OCI-LY7 (cell line): Measurements from ENCODE around the gene ABCC5. TPM values are rescaled to one million over a fixed set of nuclear protein-coding genes. Genes with fewer than 3 reads are reported as not detected.
"Not testable (repeated sequence)": the region's sequence is repeated elsewhere in the genome, so short reads cannot be mapped to it uniquely, and the experiment has no call there.

ENCODE experiments used
- BruUV-seq: library from RNA; stranded (reverse); fragments of 400-500 nt; replicated peaks from 2 replicates; lab custom pipeline; 2021; lab: Mats Ljungman, UMichigan
- CTCF ChIA-PET: fragments of 300-600 bp; sonication (Branson Sonifier 250); formaldehyde crosslinking; loops from one replicate; lab custom pipeline; 2022; ENCODE audit warnings: antibody characterized with exemption; ENCODE audit not compliant: unreplicated experiment; lab: Charles Lee
- POLR2A ChIA-PET: fragments of 300-600 bp; sonication (Branson Sonifier 250); formaldehyde crosslinking; loops from one replicate; lab custom pipeline; 2022; ENCODE audit warnings: antibody characterized with exemption; lab: Charles Lee
- DNase-seq: peaks from one replicate; pipeline ENCODE4 v3.0.0-alpha.2; 2015; ENCODE audit warnings: low spot score
- H2AFZ ChIP-seq: fragments of 200-600 bp; sonication (generic), shearing (Covaris generic); 2 replicates; pipeline ENCODE4 v1.6.1; 2014; ENCODE audit warnings: mild to moderate bottlenecking, antibody characterized with exemption, low read length, moderate library complexity
- H3K27ac ChIP-seq: fragments of 200-600 bp; sonication (generic); 2 replicates; pipeline ENCODE4 v1.5.1; 2014; ENCODE audit warnings: mixed run types, low read depth, mild to moderate bottlenecking, moderate library complexity, low read length, inconsistent platforms; ENCODE audit not compliant: poor library complexity, severe bottlenecking
- H3K36me3 ChIP-seq: fragments of 200-600 bp; sonication (generic); 2 replicates; pipeline ENCODE4 v1.6.1; 2014; ENCODE audit warnings: mild to moderate bottlenecking, antibody characterized with exemption, low read length, moderate library complexity, mixed read lengths; ENCODE audit not compliant: insufficient read depth
- H3K4me1 ChIP-seq: fragments of 200-600 bp; sonication (generic); 2 replicates; pipeline ENCODE4 v1.5.1; 2014; ENCODE audit warnings: mild to moderate bottlenecking, low read length; ENCODE audit not compliant: insufficient read depth, poor library complexity, severe bottlenecking
- H3K4me2 ChIP-seq: fragments of 200-600 bp; sonication (generic); 2 replicates; pipeline ENCODE4 v1.6.1; 2014; ENCODE audit warnings: mild to moderate bottlenecking, low read length
- H3K4me3 ChIP-seq: fragments of 200-600 bp; sonication (generic); 2 replicates; pipeline ENCODE4 v1.5.1; 2014; ENCODE audit warnings: mild to moderate bottlenecking, low read depth, low read length; ENCODE audit not compliant: poor library complexity, severe bottlenecking
- H3K79me2 ChIP-seq: fragments of 200-600 bp; sonication (generic); 2 replicates; pipeline ENCODE4 v1.6.1; 2016; ENCODE audit warnings: low read depth, mild to moderate bottlenecking, low read length, moderate library complexity, mixed read lengths; ENCODE audit not compliant: insufficient read depth
- H3K9me2 ChIP-seq: fragments of 200-600 bp; sonication (generic); 2 replicates; pipeline ENCODE4 v1.6.1; 2016; ENCODE audit warnings: mild to moderate bottlenecking, low read length, mixed read lengths; ENCODE audit not compliant: insufficient read depth
- H3K9me3 ChIP-seq: fragments of 200-600 bp; sonication (generic); 2 replicates; pipeline ENCODE4 v1.6.1; 2014; ENCODE audit warnings: mild to moderate bottlenecking, mixed run types, low read length, mixed read lengths
- H4K20me1 ChIP-seq: fragments of 200-600 bp; sonication (generic); 2 replicates; pipeline ENCODE4 v1.6.1; 2014; ENCODE audit warnings: mild to moderate bottlenecking, antibody characterized with exemption, low read length, moderate library complexity, mixed read lengths; ENCODE audit not compliant: insufficient read depth
- CTCF ChIP-seq: fragments of 200-600 bp; sonication (generic); conservative IDR thresholded peaks from 2 replicates; pipeline ENCODE4 v1.5.1; 2014; ENCODE audit warnings: mild to moderate bottlenecking, antibody characterized with exemption, low read length, moderate library complexity, mixed read lengths
- EZH2phosphoT487 ChIP-seq: fragments of 200-600 bp; sonication (generic); IDR thresholded peaks from 2 replicates; pipeline ENCODE4 v1.6.1; 2018; ENCODE audit warnings: low read depth, borderline replicate concordance, mild to moderate bottlenecking, mixed run types, antibody characterized with exemption, low read length, moderate library complexity, mixed read lengths
- intact Hi-C: fragments of 100-400 bp; cut with micrococcal nuclease; formaldehyde crosslinking; loops from one replicate; pipeline ENCODE4 v1.10.0; 2022; ENCODE audit not compliant: unreplicated experiment
- total RNA-seq, 2 experiments: library from RNA; depleted of rRNA in 1 of 2; stranded (reverse); fragments of >200 nt in 1 of 2; shearing (Covaris generic) in 1 of 2; gene quantifications; 2 replicates each; pipeline ENCODE4 v1.2.3, GENCODE V29; 2014 to 2022

Gene ABCC5
- total RNA-seq, 2 experiments from 2014 or later, result 18.1 to 24.8 TPM

- CTCF ChIA-PET, result no interaction called here
Observed at GRCh38 chr3:184042617-184043016, 24.9 kb upstream of the ABCC5 start.

GRCh38 chr3:184040010-184040409 is 22.3 kb upstream of the ABCC5 start:
- H3K9me3 ChIP-seq, result no peaks in the 10 kb centered on the region
- no peaks in the 10 kb centered on the region for H3K79me2 ChIP-seq
- H3K36me3 ChIP-seq, result no peaks in the 10 kb centered on the region
- no peak for DNase-seq
- POLR2A ChIA-PET, result no interaction called here
- no peaks in the 10 kb centered on the region for H4K20me1 ChIP-seq
- CTCF ChIA-PET, result no interaction called here
- no peak overlapping the region for H3K4me3 ChIP-seq
- no peak overlapping the region for H3K4me2 ChIP-seq
- H2AFZ ChIP-seq, result no peak overlapping the region
- H3K4me1 ChIP-seq, result no peaks in the 10 kb centered on the region
- TF ChIP-seq EZH2phosphoT487 (no peak), CTCF (no peak; the same call in 1 of the 2 replicates)
- intact Hi-C loops, result no loop called here
- no peaks in the 10 kb centered on the region for H3K9me2 ChIP-seq
- BruUV-seq, result no TSS peak
- H3K27ac ChIP-seq, result no peak overlapping the region

More at GRCh38 chr3:184042617-184043016, 24.9 kb upstream of the ABCC5 start:
- Histone ChIP-seq H3K9me2 (no peaks in the 10 kb centered on the region), H3K79me2 (no peaks in the 10 kb centered on the region), H3K27ac (no peak overlapping the region), H3K4me3 (no peak overlapping the region), H2AFZ (no peak overlapping the region), H4K20me1 (no peaks in the 10 kb centered on the region), H3K36me3 (no peaks in the 10 kb centered on the region), H3K9me3 (no peaks in the 10 kb centered on the region), H3K4me2 (no peak overlapping the region), H3K4me1 (no peaks in the 10 kb centered on the region)
- POLR2A ChIA-PET, result interaction anchor here (0.5 kb wide), 1 partner anchor 27 kb away, joined by 3 read pairs; no protein-coding TSS in a partner anchor
- no TSS peak for BruUV-seq
- TF ChIP-seq CTCF, result no peak
- TF ChIP-seq EZH2phosphoT487, result no peak
- intact Hi-C loops, result no loop called here
- no peak for DNase-seq

- no peaks in the 10 kb centered on the region for H3K9me2 ChIP-seq
- H2AFZ ChIP-seq, result no peak overlapping the region
- DNase-seq, result no peak
- H3K79me2 ChIP-seq, result no peaks in the 10 kb centered on the region
- TF ChIP-seq EZH2phosphoT487, result no peak
- TF ChIP-seq CTCF, result no peak
- H3K27ac ChIP-seq, result no peak overlapping the region
- H3K4me2 ChIP-seq, result no peak overlapping the region
- H3K36me3 ChIP-seq, result no peaks in the 10 kb centered on the region
- no peak overlapping the region for H3K4me3 ChIP-seq
- H3K4me1 ChIP-seq, result no peaks in the 10 kb centered on the region
- CTCF ChIA-PET, result no interaction called here
- POLR2A ChIA-PET, result no interaction called here
- no peaks in the 10 kb centered on the region for H3K9me3 ChIP-seq
- intact Hi-C loops, result no loop called here
- H4K20me1 ChIP-seq, result no peaks in the 10 kb centered on the region
- no TSS peak for BruUV-seq
Observed at GRCh38 chr3:184039414-184039813, 21.7 kb upstream of the ABCC5 start.

GRCh38 chr3:184038307-184038706 is 20.6 kb upstream of the ABCC5 start:
- H3K9me2 ChIP-seq, H3K4me3 ChIP-seq, H3K36me3 ChIP-seq, BruUV-seq, H3K79me2 ChIP-seq, H3K27ac ChIP-seq, POLR2A ChIA-PET, CTCF ChIA-PET, H3K9me3 ChIP-seq, H2AFZ ChIP-seq, H3K4me2 ChIP-seq, intact Hi-C loops, H3K4me1 ChIP-seq, H4K20me1 ChIP-seq, DNase-seq: not testable (repeated sequence)
